ENCODE results near the gene VAV3. TPM values are rescaled to one million over a fixed set of nuclear protein-coding genes. Genes with fewer than 3 reads are reported as not detected.

The VAV3 gene, protein sequence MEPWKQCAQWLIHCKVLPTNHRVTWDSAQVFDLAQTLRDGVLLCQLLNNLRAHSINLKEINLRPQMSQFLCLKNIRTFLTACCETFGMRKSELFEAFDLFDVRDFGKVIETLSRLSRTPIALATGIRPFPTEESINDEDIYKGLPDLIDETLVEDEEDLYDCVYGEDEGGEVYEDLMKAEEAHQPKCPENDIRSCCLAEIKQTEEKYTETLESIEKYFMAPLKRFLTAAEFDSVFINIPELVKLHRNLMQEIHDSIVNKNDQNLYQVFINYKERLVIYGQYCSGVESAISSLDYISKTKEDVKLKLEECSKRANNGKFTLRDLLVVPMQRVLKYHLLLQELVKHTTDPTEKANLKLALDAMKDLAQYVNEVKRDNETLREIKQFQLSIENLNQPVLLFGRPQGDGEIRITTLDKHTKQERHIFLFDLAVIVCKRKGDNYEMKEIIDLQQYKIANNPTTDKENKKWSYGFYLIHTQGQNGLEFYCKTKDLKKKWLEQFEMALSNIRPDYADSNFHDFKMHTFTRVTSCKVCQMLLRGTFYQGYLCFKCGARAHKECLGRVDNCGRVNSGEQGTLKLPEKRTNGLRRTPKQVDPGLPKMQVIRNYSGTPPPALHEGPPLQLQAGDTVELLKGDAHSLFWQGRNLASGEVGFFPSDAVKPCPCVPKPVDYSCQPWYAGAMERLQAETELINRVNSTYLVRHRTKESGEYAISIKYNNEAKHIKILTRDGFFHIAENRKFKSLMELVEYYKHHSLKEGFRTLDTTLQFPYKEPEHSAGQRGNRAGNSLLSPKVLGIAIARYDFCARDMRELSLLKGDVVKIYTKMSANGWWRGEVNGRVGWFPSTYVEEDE
- total RNA-seq: 0.12 TPM in 1 of 3 replicates, not detected in the others
- long read RNA-seq: 0 reads

DNA sequence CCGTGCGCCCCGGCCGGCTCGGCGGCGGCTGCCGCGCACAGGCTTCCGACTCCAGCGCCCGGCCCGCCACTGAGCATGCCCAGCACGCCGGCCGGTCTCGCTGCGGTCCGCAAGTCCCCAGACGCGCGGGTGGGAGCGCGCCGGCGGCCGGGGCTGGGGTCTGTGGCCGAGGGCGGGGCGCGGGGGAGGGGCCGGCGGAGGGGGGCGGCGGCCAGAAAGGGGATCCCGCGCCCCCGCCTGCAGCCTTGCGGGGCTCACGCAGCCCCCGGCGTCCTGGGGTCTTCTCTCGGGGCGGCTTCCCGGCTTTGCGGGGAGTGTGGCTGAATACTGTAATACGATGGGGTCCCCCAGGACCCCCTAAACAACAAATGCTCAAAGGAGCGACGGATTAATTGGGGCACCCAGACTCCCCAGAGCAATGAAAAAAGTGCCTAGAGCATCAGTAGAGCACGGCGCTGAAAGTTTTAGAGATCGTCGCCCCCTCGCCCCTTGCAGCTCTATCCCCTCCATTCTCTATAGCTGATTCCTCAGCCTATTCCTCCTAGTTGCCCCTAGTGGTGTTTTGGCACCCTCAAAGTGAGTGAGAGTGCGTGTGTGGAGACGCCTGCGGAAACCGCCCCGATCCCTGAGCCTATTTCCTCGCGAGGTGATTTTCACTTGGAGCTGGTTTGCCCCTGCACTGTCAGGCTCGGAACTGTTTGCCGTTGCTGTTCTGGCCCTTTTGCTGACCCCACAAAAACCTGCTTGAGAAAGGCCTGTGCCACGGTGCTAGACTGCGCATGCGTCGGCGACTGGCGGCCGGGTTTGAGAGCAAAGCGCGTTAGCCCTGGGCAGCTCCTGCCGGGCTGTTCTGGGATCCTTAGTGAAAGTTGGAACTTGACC, at the start of gene VAV3:
Gene VAV3 (minus strand): TSS at position 71 of the 882 bp plus-strand sequence. CDS start 311 bp downstream, outside the sequence.
- TF ChIP-seq, protein P1, sequence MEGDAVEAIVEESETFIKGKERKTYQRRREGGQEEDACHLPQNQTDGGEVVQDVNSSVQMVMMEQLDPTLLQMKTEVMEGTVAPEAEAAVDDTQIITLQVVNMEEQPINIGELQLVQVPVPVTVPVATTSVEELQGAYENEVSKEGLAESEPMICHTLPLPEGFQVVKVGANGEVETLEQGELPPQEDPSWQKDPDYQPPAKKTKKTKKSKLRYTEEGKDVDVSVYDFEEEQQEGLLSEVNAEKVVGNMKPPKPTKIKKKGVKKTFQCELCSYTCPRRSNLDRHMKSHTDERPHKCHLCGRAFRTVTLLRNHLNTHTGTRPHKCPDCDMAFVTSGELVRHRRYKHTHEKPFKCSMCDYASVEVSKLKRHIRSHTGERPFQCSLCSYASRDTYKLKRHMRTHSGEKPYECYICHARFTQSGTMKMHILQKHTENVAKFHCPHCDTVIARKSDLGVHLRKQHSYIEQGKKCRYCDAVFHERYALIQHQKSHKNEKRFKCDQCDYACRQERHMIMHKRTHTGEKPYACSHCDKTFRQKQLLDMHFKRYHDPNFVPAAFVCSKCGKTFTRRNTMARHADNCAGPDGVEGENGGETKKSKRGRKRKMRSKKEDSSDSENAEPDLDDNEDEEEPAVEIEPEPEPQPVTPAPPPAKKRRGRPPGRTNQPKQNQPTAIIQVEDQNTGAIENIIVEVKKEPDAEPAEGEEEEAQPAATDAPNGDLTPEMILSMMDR (IDR thresholded peaks at IDR 0.05): peak; percentile 50
- Mint-ChIP-seq H3K4me1 (ENCODE audit: low read depth) (peaks cover 18% of the 10 kb centered on the region), H3K27ac (ENCODE audit: unreplicated experiment) (no peak within 1 kb of the TSS), H3K27me3 (ENCODE audit: low read depth) (peaks cover 27% of the 10 kb centered on the region), H3K9me3 (ENCODE audit: low read depth) (no peaks in the 10 kb centered on the region), H3K36me3 (ENCODE audit: low read depth) (peaks cover 2% of the 10 kb centered on the region), H3K4me3 (ENCODE audit: unreplicated experiment) (peak within 1 kb of the TSS; percentile 82)
- no peak for DNase-seq (ENCODE audit: low spot score)

DNA sequence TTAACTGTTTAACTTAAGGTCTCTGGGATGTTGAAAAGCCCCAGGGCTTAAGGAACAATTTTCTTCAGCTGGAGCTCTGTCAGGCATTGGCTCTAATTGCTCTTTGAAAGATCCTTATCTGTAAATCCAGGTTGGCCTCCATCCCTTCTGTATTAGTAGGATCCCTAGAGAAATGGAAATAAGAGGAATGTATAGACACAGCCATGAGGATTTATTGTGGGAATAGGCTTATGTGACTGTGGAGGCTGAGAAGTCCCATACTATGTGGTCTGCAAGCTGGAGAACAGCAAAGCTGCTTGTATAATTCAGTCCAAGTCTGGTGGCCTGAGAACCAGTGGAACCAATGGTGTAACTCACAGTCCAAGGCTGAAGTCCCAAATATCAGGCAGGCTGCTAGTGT, 47.6 kb upstream of the VAV3 start:
- Mint-ChIP-seq H3K9me3 (ENCODE audit: low read depth) (no peaks in the 10 kb centered on the region), H3K36me3 (ENCODE audit: low read depth) (no peaks in the 10 kb centered on the region), H3K4me3 (ENCODE audit: unreplicated experiment) (no peak overlapping the region), H3K4me1 (ENCODE audit: low read depth) (peaks cover 12% of the 10 kb centered on the region), H3K27me3 (ENCODE audit: low read depth) (peaks cover 3% of the 10 kb centered on the region), H3K27ac (ENCODE audit: unreplicated experiment) (no peak overlapping the region)
- TF ChIP-seq, protein P1 (IDR thresholded peaks at IDR 0.05): no peak
- no peak for DNase-seq (ENCODE audit: low spot score)

DNA sequence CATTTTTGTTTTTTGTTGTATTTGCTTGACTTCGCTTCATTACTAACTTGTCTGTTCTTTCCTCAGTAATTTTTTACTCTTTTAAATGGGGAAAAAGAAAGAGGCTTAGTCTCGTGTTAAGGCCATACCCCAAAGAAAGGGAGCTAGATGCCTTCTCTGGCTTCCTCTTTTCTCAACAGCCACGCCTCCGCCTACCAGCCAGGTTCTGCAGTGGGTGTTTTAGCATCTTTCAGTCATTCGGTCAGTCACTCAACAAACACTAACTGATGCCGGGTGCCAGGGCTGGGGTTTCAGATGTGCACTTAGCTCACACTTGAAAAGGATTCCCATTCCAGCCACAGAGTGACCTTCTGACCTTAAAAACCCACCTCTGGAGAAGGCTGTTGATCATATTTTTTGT, 46.3 kb upstream of the VAV3 start:
- no peaks in the 10 kb centered on the region for H3K36me3 Mint-ChIP-seq (ENCODE audit: low read depth)
- H3K27me3 Mint-ChIP-seq (ENCODE audit: low read depth): peaks cover 3% of the 10 kb centered on the region
- DNase-seq (ENCODE audit: low spot score): no peak
- peaks cover 5% of the 10 kb centered on the region for H3K4me1 Mint-ChIP-seq (ENCODE audit: low read depth)
- TF ChIP-seq, protein P1 (IDR thresholded peaks at IDR 0.05): no peak
- H3K9me3 Mint-ChIP-seq (ENCODE audit: low read depth): no peaks in the 10 kb centered on the region
- no peak overlapping the region for H3K4me3 Mint-ChIP-seq (ENCODE audit: unreplicated experiment)
- no peak overlapping the region for H3K27ac Mint-ChIP-seq (ENCODE audit: unreplicated experiment)

DNA sequence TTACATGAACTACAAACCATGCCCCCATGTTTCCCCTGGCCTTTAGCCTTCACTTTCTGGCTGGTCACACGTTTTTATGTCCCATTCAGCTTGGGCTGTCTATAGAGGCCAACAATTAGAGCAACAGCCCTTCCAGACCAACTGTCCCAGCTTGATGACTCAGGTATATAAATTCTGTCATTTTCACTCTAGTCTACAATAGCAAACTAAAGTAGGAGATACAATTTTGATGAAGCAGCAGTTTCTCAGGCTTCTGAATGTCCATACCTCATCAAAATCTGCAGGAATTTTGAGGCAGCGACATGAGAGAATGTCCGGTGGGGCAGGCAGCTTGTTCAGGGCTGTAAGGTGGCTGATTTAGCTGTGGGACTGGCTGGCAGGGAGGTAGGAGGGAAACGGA, 45.6 kb upstream of the VAV3 start:
- no peak overlapping the region for H3K27ac Mint-ChIP-seq (ENCODE audit: unreplicated experiment)
- H3K4me3 Mint-ChIP-seq (ENCODE audit: unreplicated experiment): no peak overlapping the region
- H3K36me3 Mint-ChIP-seq (ENCODE audit: low read depth): no peaks in the 10 kb centered on the region
- no peaks in the 10 kb centered on the region for H3K9me3 Mint-ChIP-seq (ENCODE audit: low read depth)
- H3K4me1 Mint-ChIP-seq (ENCODE audit: low read depth): peaks cover 3% of the 10 kb centered on the region
- DNase-seq (ENCODE audit: low spot score): no peak
- H3K27me3 Mint-ChIP-seq (ENCODE audit: low read depth): peaks cover 3% of the 10 kb centered on the region
- TF ChIP-seq, protein P1 (IDR thresholded peaks at IDR 0.05): no peak
